ENCODE results near the gene RALGDS. TPM values are rescaled to one million over a fixed set of nuclear protein-coding genes. Genes with fewer than 3 reads are reported as not detected.
A peak's percentile ranks its signal among the peaks of the same experiment; 100 is the strongest.

RALGDS gene
- total RNA-seq, 2 experiments from 2014 or later, result 50.3 to 51.9 TPM

GRCh38 chr9:133059623-133060022 is 61.4 kb downstream of the RALGDS start:
- Mint-ChIP-seq H3K27ac (peak overlapping the region; percentile 74), H3K4me1 (peaks cover 38% of the 10 kb centered on the region), H3K9me3 (no peaks in the 10 kb centered on the region), H3K27me3 (no peaks in the 10 kb centered on the region), H3K36me3 (peaks cover 17% of the 10 kb centered on the region), H3K4me3 (no peak overlapping the region)
- no peak for DNase-seq

DNA sequence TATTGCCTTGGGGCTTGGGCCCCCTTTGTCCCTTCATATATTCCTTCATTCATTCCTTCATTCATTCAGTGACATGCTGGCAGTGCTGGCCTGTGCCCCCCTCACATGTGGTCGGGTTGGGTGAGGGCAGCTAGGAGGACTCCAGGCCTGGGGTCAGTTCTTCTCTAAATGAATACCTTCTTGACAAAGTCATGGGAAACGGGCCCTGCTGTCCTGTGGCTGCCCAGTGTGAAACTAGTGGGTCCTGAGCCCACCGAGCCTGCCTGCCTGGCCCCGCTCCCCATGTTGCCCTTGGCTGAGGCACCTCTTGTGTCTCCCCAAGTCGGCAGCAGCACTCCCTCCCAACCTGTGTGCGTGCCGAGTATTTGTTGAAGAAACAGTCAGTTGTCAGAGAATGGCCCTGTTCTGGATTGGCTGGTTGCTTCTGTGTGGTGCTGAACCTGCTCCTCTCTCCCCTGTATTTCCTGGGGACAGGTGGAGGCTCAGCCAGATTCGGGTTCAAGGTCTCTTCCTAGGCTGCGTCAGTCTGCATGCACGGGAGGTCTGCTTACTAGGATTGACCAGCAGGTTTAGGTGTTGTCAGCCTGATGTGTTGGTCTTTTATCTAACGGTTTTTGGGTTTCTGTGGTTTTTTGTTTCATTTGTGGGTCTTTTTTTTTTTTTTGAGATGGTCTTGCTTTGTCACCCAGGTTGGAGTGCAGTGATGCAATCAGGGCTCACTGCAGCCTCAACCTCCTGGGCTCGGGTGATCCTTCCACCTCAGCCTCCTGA is 62.3 kb downstream of the RALGDS start:
- DNase-seq, result no peak
- Mint-ChIP-seq H3K27me3 (no peaks in the 10 kb centered on the region), H3K27ac (peak overlapping the region; percentile 74), H3K4me3 (no peak overlapping the region), H3K4me1 (peaks cover 38% of the 10 kb centered on the region), H3K36me3 (peaks cover 23% of the 10 kb centered on the region), H3K9me3 (no peaks in the 10 kb centered on the region)

- no peak for DNase-seq
- no peaks in the 10 kb centered on the region for H3K9me3 Mint-ChIP-seq
- no peak overlapping the region for H3K27ac Mint-ChIP-seq
- H3K36me3 Mint-ChIP-seq, result peaks cover 25% of the 10 kb centered on the region
- peaks cover 38% of the 10 kb centered on the region for H3K4me1 Mint-ChIP-seq
- H3K4me3 Mint-ChIP-seq, result no peak overlapping the region
- H3K27me3 Mint-ChIP-seq, result no peaks in the 10 kb centered on the region
Observed at GRCh38 chr9:133058071-133058470, 63.0 kb downstream of the RALGDS start.

- Mint-ChIP-seq H3K27ac (no peak overlapping the region), H3K36me3 (peaks cover 25% of the 10 kb centered on the region), H3K4me1 (peaks cover 38% of the 10 kb centered on the region), H3K27me3 (no peaks in the 10 kb centered on the region), H3K9me3 (no peaks in the 10 kb centered on the region), H3K4me3 (no peak overlapping the region)
- no peak for DNase-seq
Observed at GRCh38 chr9:133057553-133057952, 63.5 kb downstream of the RALGDS start.

DNA sequence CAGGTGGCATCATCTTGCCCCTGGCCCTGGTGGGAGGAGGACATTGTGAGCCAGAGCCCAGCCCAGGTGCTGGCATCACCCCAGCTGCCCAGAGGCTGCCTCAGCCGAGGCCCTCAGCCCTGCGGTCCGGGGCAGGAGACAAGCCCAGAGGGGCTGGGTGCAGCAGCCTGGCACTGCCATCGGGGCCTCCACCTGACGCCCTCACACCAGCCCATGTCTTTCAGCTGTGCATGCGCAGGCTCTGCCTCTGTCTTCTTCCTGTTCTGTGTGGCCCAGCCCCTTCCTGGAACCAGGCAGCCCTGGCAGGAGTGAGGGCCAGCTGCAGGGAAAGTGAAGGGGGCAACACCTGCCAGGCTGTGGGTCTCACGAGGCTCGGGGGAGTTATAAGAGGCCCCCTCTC is 64.0 kb downstream of the RALGDS start:
- Mint-ChIP-seq H3K4me1 (peaks cover 38% of the 10 kb centered on the region), H3K4me3 (no peak overlapping the region), H3K9me3 (no peaks in the 10 kb centered on the region), H3K36me3 (peaks cover 25% of the 10 kb centered on the region), H3K27me3 (no peaks in the 10 kb centered on the region), H3K27ac (no peak overlapping the region)
- DNase-seq, result no peak

DNA sequence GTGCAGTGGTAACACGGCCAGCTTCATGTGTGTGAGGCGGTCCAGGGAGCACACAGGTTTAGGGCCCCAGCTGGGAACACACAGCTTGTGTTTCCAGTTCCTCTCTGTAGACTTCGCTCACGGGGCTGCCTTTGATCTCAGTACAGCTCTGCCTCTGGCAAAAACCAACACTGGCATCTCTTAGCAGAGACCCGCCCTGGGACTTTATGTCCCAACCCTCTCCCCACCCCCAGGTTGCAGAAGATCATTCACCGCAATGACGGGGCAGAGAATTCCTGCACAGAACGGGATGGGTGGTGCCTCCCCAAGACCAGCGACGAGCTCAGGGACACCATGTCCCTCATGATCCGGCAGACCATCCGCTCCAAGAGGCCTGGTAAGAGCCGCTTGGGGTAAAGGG is 64.5 kb downstream of the RALGDS start:
- Mint-ChIP-seq H3K27me3 (no peaks in the 10 kb centered on the region), H3K27ac (no peak overlapping the region), H3K36me3 (peaks cover 28% of the 10 kb centered on the region), H3K4me1 (peaks cover 38% of the 10 kb centered on the region), H3K9me3 (no peaks in the 10 kb centered on the region), H3K4me3 (no peak overlapping the region)
- no peak for DNase-seq

DNA sequence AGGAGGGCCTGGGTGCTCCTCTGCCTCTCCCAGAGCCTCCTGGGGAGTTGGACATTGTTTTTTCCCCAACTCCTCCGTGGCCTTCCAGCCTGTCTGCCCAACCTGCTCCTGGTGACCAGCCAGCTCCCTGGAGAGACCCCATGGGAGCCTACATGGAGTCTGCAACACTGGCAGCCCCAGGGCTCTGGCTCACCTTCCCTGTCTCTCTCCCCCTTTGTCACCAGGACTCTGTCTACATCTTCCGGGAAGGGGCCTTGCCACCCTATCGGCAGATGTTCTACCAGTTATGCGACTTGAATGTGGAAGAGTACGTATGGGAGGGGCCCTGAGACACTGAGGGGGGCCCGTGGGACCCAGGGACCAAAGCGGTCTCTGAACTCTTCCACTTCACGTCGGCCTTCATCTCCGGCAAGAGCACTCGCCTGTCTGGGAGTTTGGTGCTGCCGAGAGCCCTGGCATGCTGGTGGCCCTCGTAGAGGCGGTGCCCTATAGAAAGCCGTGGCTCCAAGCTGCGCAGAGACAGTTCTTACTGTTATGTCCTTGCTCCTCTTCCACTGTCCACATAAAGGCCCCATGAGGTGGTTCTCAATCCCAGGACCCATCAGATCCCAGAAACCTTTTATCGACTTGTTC is 65.1 kb downstream of the RALGDS start:
- peaks cover 33% of the 10 kb centered on the region for H3K4me1 Mint-ChIP-seq
- H3K36me3 Mint-ChIP-seq, result peaks cover 29% of the 10 kb centered on the region

GRCh38 chr9:133054966-133055365 is 66.1 kb downstream of the RALGDS start:
- Mint-ChIP-seq H3K36me3 (peaks cover 34% of the 10 kb centered on the region), H3K4me3 (no peak overlapping the region), H3K27ac (no peak overlapping the region), H3K4me1 (peaks cover 28% of the 10 kb centered on the region), H3K27me3 (no peaks in the 10 kb centered on the region), H3K9me3 (no peaks in the 10 kb centered on the region)
- no peak for DNase-seq

More for the DNA sequence above, 65.1 kb downstream of the RALGDS start:
- H3K9me3 Mint-ChIP-seq, result no peaks in the 10 kb centered on the region
- no peaks in the 10 kb centered on the region for H3K27me3 Mint-ChIP-seq
- no peak overlapping the region for H3K27ac Mint-ChIP-seq
- no peak overlapping the region for H3K4me3 Mint-ChIP-seq
- DNase-seq, result no peak

DNA sequence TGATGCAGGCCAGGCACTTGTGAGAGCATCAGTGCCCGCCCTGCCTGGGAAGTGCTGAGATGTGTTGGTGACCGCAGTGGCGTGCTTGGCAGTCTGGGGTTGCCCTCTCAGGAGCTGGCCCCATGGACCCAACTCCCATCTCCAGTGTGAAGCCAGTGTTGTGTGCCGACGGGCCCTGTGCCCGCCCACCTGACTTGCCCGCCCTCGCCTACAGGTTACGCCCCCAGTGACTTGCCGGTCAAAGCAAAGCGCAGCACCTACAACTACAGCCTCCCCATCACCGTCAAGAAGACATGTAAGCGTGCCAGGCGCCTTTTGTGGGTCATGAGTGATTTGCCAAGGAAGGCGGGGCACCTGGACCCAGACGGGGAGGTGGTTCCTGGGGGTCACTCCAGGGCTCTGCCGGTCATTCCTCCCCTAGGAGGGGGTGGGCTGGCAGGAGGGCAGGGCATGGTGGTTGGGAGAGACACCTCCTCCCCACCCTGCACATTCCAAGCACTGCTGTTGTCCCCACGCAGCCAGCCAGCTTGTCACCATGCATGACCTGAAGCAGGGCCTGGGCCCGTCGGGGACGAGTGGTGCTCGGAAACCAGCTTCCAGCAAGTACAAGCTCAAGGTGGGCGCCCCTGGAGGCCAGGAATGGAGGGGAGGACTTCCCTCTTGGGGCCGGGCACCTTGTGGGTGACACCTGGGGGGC is 66.7 kb downstream of the RALGDS start:
- DNase-seq, result no peak
- H3K27ac Mint-ChIP-seq, result no peak overlapping the region
- no peaks in the 10 kb centered on the region for H3K9me3 Mint-ChIP-seq
- peaks cover 22% of the 10 kb centered on the region for H3K4me1 Mint-ChIP-seq
- peaks cover 34% of the 10 kb centered on the region for H3K36me3 Mint-ChIP-seq
- H3K27me3 Mint-ChIP-seq, result no peaks in the 10 kb centered on the region
- H3K4me3 Mint-ChIP-seq, result no peak overlapping the region

- H3K27me3 Mint-ChIP-seq, result no peaks in the 10 kb centered on the region
- no peaks in the 10 kb centered on the region for H3K9me3 Mint-ChIP-seq
- H3K36me3 Mint-ChIP-seq, result peaks cover 26% of the 10 kb centered on the region
- H3K4me3 Mint-ChIP-seq, result no peak overlapping the region
- peaks cover 6% of the 10 kb centered on the region for H3K4me1 Mint-ChIP-seq
- DNase-seq, result no peak
- H3K27ac Mint-ChIP-seq, result no peak overlapping the region
Observed at GRCh38 chr9:133051966-133052539, 69.0 kb downstream of the RALGDS start.

DNA sequence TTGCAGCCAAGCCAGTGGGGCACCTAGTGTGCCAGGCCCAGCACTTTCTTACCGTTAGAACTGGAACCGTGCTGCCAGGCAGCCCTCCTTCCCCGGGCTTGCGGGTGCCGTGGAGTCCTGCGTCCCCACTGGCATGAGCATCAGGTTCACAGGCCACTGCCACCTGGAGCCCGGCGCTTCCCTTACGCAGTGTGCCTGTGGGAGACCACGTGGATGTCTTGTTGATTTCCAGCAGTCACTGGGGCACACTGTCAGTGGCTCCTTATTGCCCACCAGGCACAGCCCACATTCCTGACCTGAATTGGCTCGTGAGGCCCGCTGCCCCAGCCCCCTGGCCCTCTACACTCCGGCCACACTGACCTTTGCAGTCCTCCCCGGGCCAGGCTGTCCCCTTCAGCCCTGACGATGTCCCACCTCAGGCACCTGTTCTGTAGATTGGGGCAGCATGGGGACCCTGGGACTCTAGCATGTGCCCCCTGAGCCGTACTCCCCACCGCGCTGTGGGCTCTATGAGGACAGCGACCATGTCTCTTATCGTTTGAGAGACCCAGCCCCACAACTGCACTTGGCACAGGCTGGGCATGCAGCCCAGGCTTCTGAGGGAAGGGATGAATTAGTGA is 69.6 kb downstream of the RALGDS start:
- no peak overlapping the region for H3K27ac Mint-ChIP-seq
- no peaks in the 10 kb centered on the region for H3K9me3 Mint-ChIP-seq
- H3K27me3 Mint-ChIP-seq, result no peaks in the 10 kb centered on the region
- DNase-seq, result no peak
- no peak overlapping the region for H3K4me3 Mint-ChIP-seq
- H3K36me3 Mint-ChIP-seq, result peaks cover 24% of the 10 kb centered on the region
- H3K4me1 Mint-ChIP-seq, result peaks cover 4% of the 10 kb centered on the region

GRCh38 chr9:133050781-133051180 is 70.3 kb downstream of the RALGDS start:
- Mint-ChIP-seq H3K36me3 (peaks cover 20% of the 10 kb centered on the region), H3K27ac (no peak overlapping the region), H3K27me3 (no peaks in the 10 kb centered on the region), H3K9me3 (no peaks in the 10 kb centered on the region), H3K4me1 (no peaks in the 10 kb centered on the region), H3K4me3 (no peak overlapping the region)
- DNase-seq, result no peak

GRCh38 chr9:133050142-133050541 is 70.9 kb downstream of the RALGDS start:
- Mint-ChIP-seq H3K36me3 (peaks cover 20% of the 10 kb centered on the region), H3K27me3 (no peaks in the 10 kb centered on the region), H3K27ac (no peak overlapping the region), H3K4me1 (no peaks in the 10 kb centered on the region), H3K4me3 (no peak overlapping the region), H3K9me3 (no peaks in the 10 kb centered on the region)
- no peak for DNase-seq

GRCh38 chr9:133049043-133049442 is 72.0 kb downstream of the RALGDS start:
- no peak overlapping the region for H3K4me3 Mint-ChIP-seq
- no peak overlapping the region for H3K27ac Mint-ChIP-seq
- no peaks in the 10 kb centered on the region for H3K27me3 Mint-ChIP-seq
- H3K4me1 Mint-ChIP-seq, result peaks cover 4% of the 10 kb centered on the region
- no peak for DNase-seq
- H3K9me3 Mint-ChIP-seq, result no peaks in the 10 kb centered on the region
- H3K36me3 Mint-ChIP-seq, result peaks cover 17% of the 10 kb centered on the region

GRCh38 chr9:133048595-133048994 is 72.4 kb downstream of the RALGDS start:
- no peaks in the 10 kb centered on the region for H3K27me3 Mint-ChIP-seq
- peaks cover 13% of the 10 kb centered on the region for H3K36me3 Mint-ChIP-seq
- no peak for DNase-seq
- no peak overlapping the region for H3K27ac Mint-ChIP-seq
- H3K4me3 Mint-ChIP-seq, result no peak overlapping the region
- peaks cover 4% of the 10 kb centered on the region for H3K4me1 Mint-ChIP-seq
- no peaks in the 10 kb centered on the region for H3K9me3 Mint-ChIP-seq

Data from activated naive CD8-positive, alpha-beta T cell treated with anti-CD3 and anti-CD28 coated beads for 36 hours (primary cell).